Measurements from ENCODE around the gene NXPH3. TPM values are rescaled to one million over a fixed set of nuclear protein-coding genes. Genes with fewer than 3 reads are reported as not detected.

Gene NXPH3
- total RNA-seq, 2 donors from 2014 or later = 4.7 to 15.5 TPM

DNA sequence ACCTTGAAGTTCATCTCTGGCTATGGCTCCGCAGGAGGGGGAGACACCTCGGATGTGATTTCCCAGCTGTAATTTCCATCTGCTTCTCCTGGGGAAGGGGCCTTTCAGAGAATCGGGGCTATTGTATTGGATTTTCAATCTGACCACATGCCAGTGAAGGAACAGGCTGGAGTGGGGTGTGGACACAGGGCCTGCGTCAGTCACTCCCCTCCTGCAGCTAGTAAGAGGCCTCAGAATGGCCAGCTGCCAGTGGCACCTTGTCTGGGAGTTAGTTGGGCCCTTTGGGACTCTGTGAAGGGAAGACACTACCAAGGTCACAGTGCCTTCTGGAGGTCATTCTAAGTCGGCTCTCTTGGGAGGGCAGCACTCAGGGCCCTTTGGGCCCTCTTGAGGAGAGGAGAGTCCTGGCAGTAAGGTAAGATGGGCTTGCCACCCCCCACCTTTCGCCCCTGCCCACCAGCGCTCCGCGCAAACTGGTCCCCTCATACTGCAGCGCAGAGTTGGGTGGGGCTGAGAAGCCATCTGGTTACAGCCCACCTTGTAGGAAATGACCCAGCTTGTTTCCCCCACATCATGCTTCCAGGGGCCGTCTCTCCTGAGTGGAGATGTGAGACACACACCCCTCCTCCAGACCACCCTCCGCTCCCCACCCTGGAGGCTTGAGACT lies 5.4 kb downstream of the NXPH3 start:
- intact Hi-C loops (cut with DNase I) = no loop called here
- no peak for DNase-seq (ENCODE audit: low spot score)
- Histone ChIP-seq H3K36me3 (no peaks in the 10 kb centered on the region), H3K4me1 (replicated peaks) (no peaks in the 10 kb centered on the region), H3K27me3 (replicated peaks; ENCODE audit: insufficient read depth) (no peaks in the 10 kb centered on the region), H3K9me3 (no peaks in the 10 kb centered on the region), H3K4me3 (no peak overlapping the region), H3K27ac (no peak overlapping the region)
- TF ChIP-seq POLR2AphosphoS5 (IDR thresholded peaks at IDR 0.05) = no peak
- WGBS = 85% methylated on average over 12 of the region's 12 CpGs

GRCh38 chr17:49581648-49581998 lies 6.0 kb downstream of the NXPH3 start:
- TF ChIP-seq, protein P1, sequence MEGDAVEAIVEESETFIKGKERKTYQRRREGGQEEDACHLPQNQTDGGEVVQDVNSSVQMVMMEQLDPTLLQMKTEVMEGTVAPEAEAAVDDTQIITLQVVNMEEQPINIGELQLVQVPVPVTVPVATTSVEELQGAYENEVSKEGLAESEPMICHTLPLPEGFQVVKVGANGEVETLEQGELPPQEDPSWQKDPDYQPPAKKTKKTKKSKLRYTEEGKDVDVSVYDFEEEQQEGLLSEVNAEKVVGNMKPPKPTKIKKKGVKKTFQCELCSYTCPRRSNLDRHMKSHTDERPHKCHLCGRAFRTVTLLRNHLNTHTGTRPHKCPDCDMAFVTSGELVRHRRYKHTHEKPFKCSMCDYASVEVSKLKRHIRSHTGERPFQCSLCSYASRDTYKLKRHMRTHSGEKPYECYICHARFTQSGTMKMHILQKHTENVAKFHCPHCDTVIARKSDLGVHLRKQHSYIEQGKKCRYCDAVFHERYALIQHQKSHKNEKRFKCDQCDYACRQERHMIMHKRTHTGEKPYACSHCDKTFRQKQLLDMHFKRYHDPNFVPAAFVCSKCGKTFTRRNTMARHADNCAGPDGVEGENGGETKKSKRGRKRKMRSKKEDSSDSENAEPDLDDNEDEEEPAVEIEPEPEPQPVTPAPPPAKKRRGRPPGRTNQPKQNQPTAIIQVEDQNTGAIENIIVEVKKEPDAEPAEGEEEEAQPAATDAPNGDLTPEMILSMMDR (IDR thresholded peaks at IDR 0.05) = no peak
- TF ChIP-seq POLR2AphosphoS5 (IDR thresholded peaks at IDR 0.05) (no peak), POLR2A (IDR thresholded peaks at IDR 0.05) (no peak)
- WGBS = 66% methylated on average over 6 of the region's 6 CpGs
- Histone ChIP-seq H3K27me3 (replicated peaks; ENCODE audit: insufficient read depth) (no peaks in the 10 kb centered on the region), H3K27ac (no peak overlapping the region), H3K36me3 (no peaks in the 10 kb centered on the region), H3K4me3 (no peak overlapping the region), H3K9me3 (no peaks in the 10 kb centered on the region), H3K4me1 (replicated peaks) (no peaks in the 10 kb centered on the region)
- no peak for DNase-seq (ENCODE audit: low spot score)
- intact Hi-C loops (cut with DNase I) = no loop called here

DNA sequence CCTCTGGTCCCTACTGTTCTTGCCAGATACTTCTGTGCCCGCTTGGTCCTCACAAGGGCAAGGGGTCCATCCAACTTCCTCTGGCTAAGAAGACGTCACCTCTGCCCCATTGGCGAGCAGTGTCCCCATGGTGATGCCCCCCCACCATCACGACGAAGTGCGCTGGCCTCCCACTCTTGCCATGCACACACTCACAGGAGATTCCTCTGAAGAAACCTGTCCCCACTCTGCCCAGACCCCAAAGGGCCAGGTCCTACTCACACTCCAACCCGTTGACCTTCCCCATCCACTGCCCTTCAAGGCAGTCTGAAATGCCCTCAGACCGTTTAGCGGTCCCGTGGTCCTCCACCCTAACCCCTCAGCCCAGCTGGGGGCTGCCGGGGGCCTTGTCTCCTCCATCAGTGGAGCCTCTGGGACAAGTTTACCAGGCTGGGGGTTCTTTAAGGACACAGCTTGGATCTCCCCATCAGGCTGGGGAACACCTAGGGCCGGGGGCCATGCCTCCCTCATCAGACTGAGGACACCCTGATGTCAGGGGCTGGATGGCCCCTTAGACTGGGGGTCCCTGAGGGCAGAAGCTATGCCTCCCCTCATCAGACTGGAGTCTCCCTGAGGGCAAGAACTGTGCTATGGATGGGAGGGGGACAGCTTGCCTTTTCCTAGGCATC lies 6.5 kb downstream of the NXPH3 start:
- DNase-seq (ENCODE audit: low spot score) = no peak
- Histone ChIP-seq H3K9me3 (no peaks in the 10 kb centered on the region), H3K27me3 (replicated peaks; ENCODE audit: insufficient read depth) (no peaks in the 10 kb centered on the region), H3K27ac (no peak overlapping the region), H3K4me1 (replicated peaks) (no peaks in the 10 kb centered on the region), H3K4me3 (no peak overlapping the region), H3K36me3 (no peaks in the 10 kb centered on the region)
- no peak for TF ChIP-seq POLR2A (IDR thresholded peaks at IDR 0.05)
- TF ChIP-seq, protein P1 (IDR thresholded peaks at IDR 0.05) = no peak
- no peak for TF ChIP-seq POLR2AphosphoS5 (IDR thresholded peaks at IDR 0.05)
- 92% methylated on average over 12 of the region's 12 CpGs for WGBS
- intact Hi-C loops (cut with DNase I) = no loop called here

DNA sequence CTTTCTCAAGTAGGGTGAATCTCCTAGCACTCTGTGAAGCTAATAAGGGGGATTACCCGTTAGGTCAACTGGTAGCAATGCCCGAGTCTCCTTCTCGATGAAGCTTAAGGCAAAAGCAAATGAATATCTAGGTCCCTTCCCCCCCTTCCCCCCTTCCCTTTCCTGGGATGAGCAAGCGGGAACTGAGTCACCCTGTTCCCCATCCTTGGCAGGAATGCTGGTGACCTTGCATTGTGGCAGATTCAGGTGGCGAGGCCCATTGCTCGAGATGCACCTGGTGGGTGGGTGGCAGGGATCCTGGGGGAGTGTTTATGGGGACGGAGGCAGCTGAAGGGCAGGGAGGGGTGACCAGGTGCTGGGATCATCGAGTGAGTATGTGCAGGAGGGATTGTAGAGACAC lies 7.1 kb downstream of the NXPH3 start:
- Histone ChIP-seq H3K27ac (no peak overlapping the region), H3K4me3 (no peak overlapping the region), H3K9me3 (no peaks in the 10 kb centered on the region), H3K4me1 (replicated peaks) (no peaks in the 10 kb centered on the region), H3K27me3 (replicated peaks; ENCODE audit: insufficient read depth) (no peaks in the 10 kb centered on the region), H3K36me3 (no peaks in the 10 kb centered on the region)
- 73% methylated on average over 8 of the region's 8 CpGs for WGBS
- TF ChIP-seq, protein P1 (IDR thresholded peaks at IDR 0.05) = no peak
- TF ChIP-seq POLR2AphosphoS5 (IDR thresholded peaks at IDR 0.05) = no peak
- TF ChIP-seq POLR2A (IDR thresholded peaks at IDR 0.05) = no peak
- no peak for DNase-seq (ENCODE audit: low spot score)
- intact Hi-C loops (cut with DNase I) = no loop called here

DNA sequence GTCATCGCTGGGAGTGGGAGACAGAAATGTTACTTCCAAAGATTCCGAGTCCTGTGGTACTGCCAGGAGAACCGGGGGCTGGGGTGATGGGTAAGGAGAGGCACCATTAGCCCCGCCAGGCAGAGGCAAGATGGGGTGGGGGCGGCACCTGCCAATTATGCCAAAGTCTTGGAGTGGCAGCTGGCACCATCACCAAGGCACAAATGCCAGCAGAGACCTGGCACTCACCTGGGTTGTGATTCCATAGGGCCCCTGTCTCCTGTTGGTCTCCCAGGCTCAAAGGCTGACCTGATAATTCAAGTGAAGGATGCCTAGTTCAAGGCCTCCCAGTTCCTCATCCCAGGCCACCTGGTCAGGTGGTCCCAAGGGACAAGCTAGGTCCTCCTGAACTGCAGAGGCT lies 7.6 kb downstream of the NXPH3 start:
- no peak overlapping the region for H3K4me3 ChIP-seq
- TF ChIP-seq POLR2A (IDR thresholded peaks at IDR 0.05) = no peak
- TF ChIP-seq, protein P1 (IDR thresholded peaks at IDR 0.05) = no peak
- TF ChIP-seq POLR2AphosphoS5 (IDR thresholded peaks at IDR 0.05) = no peak
- no peaks in the 10 kb centered on the region for H3K9me3 ChIP-seq
- intact Hi-C loops (cut with DNase I) = no loop called here
- no peaks in the 10 kb centered on the region for H3K27me3 ChIP-seq (replicated peaks; ENCODE audit: insufficient read depth)
- no peaks in the 10 kb centered on the region for H3K4me1 ChIP-seq (replicated peaks)
- H3K36me3 ChIP-seq = no peaks in the 10 kb centered on the region
- DNase-seq (ENCODE audit: low spot score) = no peak
- H3K27ac ChIP-seq = no peak overlapping the region
- WGBS = 85% methylated on average over 5 of the region's 5 CpGs

Data from prostate gland (tissue), 2 donors.